HG02885 (cell line): ENCODE data around the gene HACE1.

Experiments
- ATAC-seq: cut with Tn5 transposase; IDR thresholded peaks from one replicate; pipeline ENCODE4 v1.9.1; 2021; ENCODE audit warnings: mild to moderate bottlenecking; ENCODE audit not compliant: unreplicated experiment, poor library complexity

HACE1 gene

DNA sequence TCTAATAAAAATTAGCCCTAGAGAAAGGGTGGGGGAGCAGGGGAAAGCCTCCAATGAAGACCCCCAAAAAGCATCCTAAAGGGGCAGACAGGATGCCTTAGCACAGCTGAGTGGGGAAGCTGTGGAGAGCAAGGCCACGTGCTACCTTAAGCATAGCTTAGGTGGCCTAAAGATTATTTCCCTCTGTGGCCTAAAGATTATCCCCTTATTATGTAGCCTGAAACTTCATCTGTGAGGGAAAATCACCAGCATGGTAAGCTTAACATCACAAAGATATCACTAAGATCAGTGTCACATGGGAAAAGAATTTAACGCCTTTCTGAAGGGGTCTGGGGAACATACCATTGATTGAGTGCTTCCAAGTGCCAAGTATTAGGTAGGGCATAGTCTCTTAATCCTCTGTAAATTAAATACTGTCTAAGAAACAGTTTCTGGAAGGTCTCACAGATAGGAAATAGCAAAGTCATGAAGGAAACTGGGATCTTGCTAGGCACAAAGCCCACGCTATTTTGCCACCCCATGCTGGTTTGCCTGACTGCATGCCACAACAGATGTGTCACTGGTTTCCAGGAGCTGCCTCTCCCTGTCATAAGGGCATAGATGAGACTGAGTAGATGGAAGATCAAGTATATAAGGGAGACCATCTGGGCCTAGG is 170.0 kb downstream of the HACE1 start:
- ATAC-seq = no peak

GRCh38 chr6:104688283-104688969 is 171.3 kb downstream of the HACE1 start:
- peak; percentile 76 for ATAC-seq

GRCh38 chr6:104686550-104687175 is 173.1 kb downstream of the HACE1 start:
- ATAC-seq = no peak

DNA sequence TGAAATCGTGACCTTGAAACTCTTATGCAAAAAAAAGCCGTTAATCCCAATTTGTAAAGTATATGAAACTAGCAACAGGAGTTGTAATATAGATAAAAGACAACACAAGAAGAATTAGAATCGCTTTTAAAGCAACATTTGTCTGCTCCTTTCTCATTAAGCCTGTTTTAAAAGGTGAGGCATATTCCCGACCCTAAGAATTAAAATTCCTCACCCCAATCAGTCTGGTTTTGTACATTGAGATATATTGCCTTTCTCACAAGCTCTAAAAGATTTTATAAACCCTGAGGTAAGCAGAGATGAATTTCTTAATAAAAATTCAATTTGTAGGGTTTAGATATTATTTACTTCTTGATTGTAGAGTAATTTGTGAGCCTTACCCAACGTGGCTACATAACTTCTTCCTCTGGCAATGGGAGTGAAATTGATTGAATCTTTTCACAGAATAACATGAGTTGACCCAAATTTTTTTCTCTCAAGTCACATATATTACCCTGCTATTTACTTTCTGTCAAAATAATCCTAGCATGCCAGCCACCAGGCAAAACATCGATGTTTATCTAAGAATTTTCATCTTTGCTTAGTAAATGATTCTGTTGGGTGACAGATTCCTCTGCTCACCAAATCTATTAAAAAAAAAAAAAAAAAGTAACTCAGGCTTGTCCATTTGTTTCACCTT is 173.7 kb downstream of the HACE1 start:
- no peak for ATAC-seq

DNA sequence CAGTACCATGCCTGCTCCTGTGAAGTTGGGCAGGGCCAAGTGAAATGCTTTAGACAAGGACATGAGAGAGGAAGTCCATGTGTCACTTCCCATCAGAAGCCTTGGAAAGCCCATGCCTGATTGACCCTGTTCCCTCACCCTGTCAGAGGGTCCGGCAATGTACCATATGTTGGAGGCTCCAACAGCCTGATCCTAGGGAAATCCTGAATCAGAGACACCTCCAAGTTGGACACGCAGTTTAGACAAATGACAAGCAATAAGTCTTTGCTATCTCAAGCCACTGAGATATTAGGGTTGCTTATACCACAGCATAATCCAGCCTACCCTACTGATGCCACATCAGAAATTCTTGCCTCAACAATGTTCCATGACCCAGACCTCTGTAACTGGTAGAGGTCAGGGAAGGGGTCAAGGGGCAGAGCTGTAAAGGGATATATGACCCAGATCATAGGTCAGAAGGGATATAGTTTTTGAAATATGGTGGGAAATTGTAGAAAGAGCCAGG is 174.8 kb downstream of the HACE1 start:
- no peak for ATAC-seq

DNA sequence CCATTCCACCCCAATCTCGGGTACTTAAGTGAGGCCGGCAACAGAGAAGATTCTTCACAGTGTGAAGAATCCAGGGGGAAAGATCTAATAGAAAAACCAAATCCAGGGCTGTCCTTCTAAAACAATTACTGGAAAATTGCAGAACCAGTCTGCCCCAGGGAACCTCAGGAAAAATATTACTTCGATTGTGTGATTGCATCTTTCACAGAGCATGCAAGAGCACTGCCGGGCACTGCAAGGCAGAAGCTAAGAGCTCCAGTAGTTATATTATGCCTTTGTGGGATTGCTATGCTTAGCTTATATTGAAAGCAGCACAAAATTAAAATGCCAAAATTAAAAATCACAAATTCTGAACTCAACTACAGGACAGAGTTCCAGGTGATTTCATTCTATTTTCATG is 175.9 kb downstream of the HACE1 start:
- ATAC-seq = no peak

GRCh38 chr6:104682722-104683643 is 176.7 kb downstream of the HACE1 start:
- peak; percentile 80 for ATAC-seq

- no peak for ATAC-seq
Observed at GRCh38 chr6:104680539-104680938, 179.2 kb downstream of the HACE1 start.

GRCh38 chr6:104679971-104680370 is 179.7 kb downstream of the HACE1 start:
- no peak for ATAC-seq
